IMR-90 (cell line): ENCODE results near the gene SEMA4B.

Experiments used
- BHLHE40 ChIP-seq: fragments of 150-350 bp; IDR thresholded peaks from 2 replicates; pipeline ENCODE4 v1.6.1; 2016; ENCODE audit warnings: mild to moderate bottlenecking, low read depth, low read length
- CEBPB ChIP-seq: IDR thresholded peaks from 2 replicates; pipeline ENCODE4 v1.6.1; 2012; ENCODE audit warnings: low read depth, low read length, improper control_type of control experiment
- CHD1 ChIP-seq: IDR thresholded peaks from 2 replicates; pipeline ENCODE4 v1.6.1; 2012; ENCODE audit warnings: low read depth, low read length, improper control_type of control experiment
- CTCF ChIP-seq: conservative IDR thresholded peaks from 2 replicates; pipeline ENCODE4 v1.5.1; 2012; ENCODE audit warnings: mild to moderate bottlenecking, low read depth, low read length, improper control_type of control experiment
- FOS ChIP-seq: fragments of 150-350 bp; IDR thresholded peaks from 2 replicates; pipeline ENCODE4 v1.6.1; 2016; ENCODE audit warnings: low read depth, low read length
- MAFK ChIP-seq: IDR thresholded peaks from 2 replicates; pipeline ENCODE4 v1.6.1; 2012; ENCODE audit warnings: low read depth, low read length, improper control_type of control experiment
- MAZ ChIP-seq: IDR thresholded peaks from 2 replicates; pipeline ENCODE4 v1.6.1; 2012; ENCODE audit warnings: low read depth, mild to moderate bottlenecking, low read length, improper control_type of control experiment, moderate library complexity, borderline replicate concordance
- MXI1 ChIP-seq: IDR thresholded peaks from 2 replicates; pipeline ENCODE4 v1.6.1; 2012; ENCODE audit warnings: low read depth, mild to moderate bottlenecking, low read length, moderate library complexity, borderline replicate concordance
- NFE2L2 ChIP-seq: fragments of 150-350 bp; IDR thresholded peaks from 2 replicates; pipeline ENCODE4 v1.6.1; 2016; ENCODE audit warnings: low read depth, mild to moderate bottlenecking, low read length
- POLR2A ChIP-seq: IDR thresholded peaks from 2 replicates; pipeline ENCODE4 v1.6.1; 2012; ENCODE audit warnings: mild to moderate bottlenecking, low read depth, low read length
- RAD21 ChIP-seq: IDR thresholded peaks from 2 replicates; pipeline ENCODE4 v1.6.1; 2012; ENCODE audit warnings: low read length, improper control_type of control experiment
- RCOR1 ChIP-seq: IDR thresholded peaks from 2 replicates; pipeline ENCODE4 v1.6.1; 2012; ENCODE audit warnings: mild to moderate bottlenecking, low read length, improper control_type of control experiment; ENCODE audit not compliant: insufficient replicate concordance
- RFX5 ChIP-seq: IDR thresholded peaks from 2 replicates; pipeline ENCODE4 v1.8.0; 2012; ENCODE audit warnings: low read depth, mild to moderate bottlenecking, low read length, moderate library complexity
- USF2 ChIP-seq: fragments of 150-350 bp; IDR thresholded peaks from 2 replicates; pipeline ENCODE4 v1.6.1; 2017; ENCODE audit warnings: mild to moderate bottlenecking, antibody characterized with exemption, low read length, low read depth

GRCh38 chr15:90259524-90259923 is 58.4 kb downstream of the SEMA4B start:
- TF ChIP-seq FOS = no peak
- no peak for TF ChIP-seq POLR2A
- TF ChIP-seq BHLHE40 = no peak
- no peak for TF ChIP-seq CTCF
- TF ChIP-seq RAD21 = no peak
- no peak for TF ChIP-seq NFE2L2
- TF ChIP-seq MXI1 = no peak
- TF ChIP-seq CEBPB = no peak
- no peak for TF ChIP-seq MAFK
- no peak for TF ChIP-seq CHD1
- TF ChIP-seq MAZ = no peak
- no peak for TF ChIP-seq USF2
- no peak for TF ChIP-seq RCOR1
- peak; percentile 15; the same call in 1 of the 2 replicates for TF ChIP-seq RFX5
